ENCODE results near the gene TTC4.

The TTC4 gene

GRCh38 chr1:54754486-54755285 lies 39.0 kb downstream of the TTC4 start:
- H3K4me3 ChIP-seq (ENCODE audit: low read depth, low read length) = no peak overlapping the region
- peaks cover 10% of the 10 kb centered on the region for H3K36me3 ChIP-seq (ENCODE audit: control insufficient read depth, insufficient read depth, low read length)

GRCh38 chr1:54757833-54758232 lies 42.2 kb downstream of the TTC4 start:
- no peaks in the 10 kb centered on the region for H3K4me1 ChIP-seq (ENCODE audit: control insufficient read depth, insufficient read depth, low read length)
- no peaks in the 10 kb centered on the region for H3K27me3 ChIP-seq (ENCODE audit: control insufficient read depth, insufficient read depth, low read length)
- no peak overlapping the region for H3K4me3 ChIP-seq (ENCODE audit: low read depth, low read length)
- no peaks in the 10 kb centered on the region for H3K9me3 ChIP-seq (ENCODE audit: control insufficient read depth, insufficient read depth, low read length)
- H3K36me3 ChIP-seq (ENCODE audit: control insufficient read depth, insufficient read depth, low read length) = peaks cover 10% of the 10 kb centered on the region
- no peak overlapping the region for H3K9ac ChIP-seq (ENCODE audit: low read depth, low read length)

More at GRCh38 chr1:54754486-54755285, 39.0 kb downstream of the TTC4 start:
- Histone ChIP-seq H3K9ac (ENCODE audit: low read depth, low read length) (no peak overlapping the region), H3K27me3 (ENCODE audit: control insufficient read depth, insufficient read depth, low read length) (no peaks in the 10 kb centered on the region), H3K9me3 (ENCODE audit: control insufficient read depth, insufficient read depth, low read length) (no peaks in the 10 kb centered on the region), H3K4me1 (ENCODE audit: control insufficient read depth, insufficient read depth, low read length) (peaks cover 2% of the 10 kb centered on the region)

GRCh38 chr1:54758678-54759348 lies 43.2 kb downstream of the TTC4 start:
- no peaks in the 10 kb centered on the region for H3K9me3 ChIP-seq (ENCODE audit: control insufficient read depth, insufficient read depth, low read length)

GRCh38 chr1:54763816-54764132 lies 48.1 kb downstream of the TTC4 start:
- no peaks in the 10 kb centered on the region for H3K9me3 ChIP-seq (ENCODE audit: control insufficient read depth, insufficient read depth, low read length)

More at GRCh38 chr1:54758678-54759348, 43.2 kb downstream of the TTC4 start:
- Histone ChIP-seq H3K27me3 (ENCODE audit: control insufficient read depth, insufficient read depth, low read length) (no peaks in the 10 kb centered on the region), H3K36me3 (ENCODE audit: control insufficient read depth, insufficient read depth, low read length) (peaks cover 10% of the 10 kb centered on the region), H3K9ac (ENCODE audit: low read depth, low read length) (no peak overlapping the region), H3K4me3 (ENCODE audit: low read depth, low read length) (no peak overlapping the region), H3K4me1 (ENCODE audit: control insufficient read depth, insufficient read depth, low read length) (no peaks in the 10 kb centered on the region)

GRCh38 chr1:54764133-54764921 lies 48.7 kb downstream of the TTC4 start, which contains the start of gene PARS2:
Gene PARS2, minus strand, starts transcription at chr1:54764523. Its CDS starts 5,362 bp downstream, at chr1:54759161.
- Histone ChIP-seq H3K9ac (ENCODE audit: low read depth, low read length) (peak within 1 kb of the TSS; percentile 87), H3K9me3 (ENCODE audit: control insufficient read depth, insufficient read depth, low read length) (no peaks in the 10 kb centered on the region), H3K4me1 (ENCODE audit: control insufficient read depth, insufficient read depth, low read length) (no peaks in the 10 kb centered on the region), H3K36me3 (ENCODE audit: control insufficient read depth, insufficient read depth, low read length) (peaks cover 3% of the 10 kb centered on the region), H3K27me3 (ENCODE audit: control insufficient read depth, insufficient read depth, low read length) (no peaks in the 10 kb centered on the region), H3K4me3 (ENCODE audit: low read depth, low read length) (peak within 1 kb of the TSS; percentile 98)

More at GRCh38 chr1:54763816-54764132, 48.1 kb downstream of the TTC4 start:
- peak overlapping the region; percentile 87 for H3K9ac ChIP-seq (ENCODE audit: low read depth, low read length)
- no peaks in the 10 kb centered on the region for H3K4me1 ChIP-seq (ENCODE audit: control insufficient read depth, insufficient read depth, low read length)
- H3K27me3 ChIP-seq (ENCODE audit: control insufficient read depth, insufficient read depth, low read length) = no peaks in the 10 kb centered on the region
- peak overlapping the region; percentile 98 for H3K4me3 ChIP-seq (ENCODE audit: low read depth, low read length)
- H3K36me3 ChIP-seq (ENCODE audit: control insufficient read depth, insufficient read depth, low read length) = peaks cover 3% of the 10 kb centered on the region

- peaks cover 3% of the 10 kb centered on the region for H3K36me3 ChIP-seq (ENCODE audit: control insufficient read depth, insufficient read depth, low read length)
- no peak overlapping the region for H3K9ac ChIP-seq (ENCODE audit: low read depth, low read length)
- no peaks in the 10 kb centered on the region for H3K27me3 ChIP-seq (ENCODE audit: control insufficient read depth, insufficient read depth, low read length)
- H3K4me1 ChIP-seq (ENCODE audit: control insufficient read depth, insufficient read depth, low read length) = no peaks in the 10 kb centered on the region
- peak overlapping the region; percentile 41 for H3K4me3 ChIP-seq (ENCODE audit: low read depth, low read length)
- H3K9me3 ChIP-seq (ENCODE audit: control insufficient read depth, insufficient read depth, low read length) = no peaks in the 10 kb centered on the region
Measured at GRCh38 chr1:54764922-54765561, 49.4 kb downstream of the TTC4 start.

- H3K9me3 ChIP-seq (ENCODE audit: control insufficient read depth, insufficient read depth, low read length) = no peaks in the 10 kb centered on the region
Measured at GRCh38 chr1:54766726-54767125, 51.1 kb downstream of the TTC4 start.

GRCh38 chr1:54767526-54767925 lies 51.9 kb downstream of the TTC4 start:
- H3K9ac ChIP-seq (ENCODE audit: low read depth, low read length) = no peak overlapping the region
- no peaks in the 10 kb centered on the region for H3K9me3 ChIP-seq (ENCODE audit: control insufficient read depth, insufficient read depth, low read length)
- no peaks in the 10 kb centered on the region for H3K4me1 ChIP-seq (ENCODE audit: control insufficient read depth, insufficient read depth, low read length)
- no peaks in the 10 kb centered on the region for H3K27me3 ChIP-seq (ENCODE audit: control insufficient read depth, insufficient read depth, low read length)
- H3K4me3 ChIP-seq (ENCODE audit: low read depth, low read length) = no peak overlapping the region
- peaks cover 3% of the 10 kb centered on the region for H3K36me3 ChIP-seq (ENCODE audit: control insufficient read depth, insufficient read depth, low read length)

More at GRCh38 chr1:54766726-54767125, 51.1 kb downstream of the TTC4 start:
- Histone ChIP-seq H3K4me1 (ENCODE audit: control insufficient read depth, insufficient read depth, low read length) (no peaks in the 10 kb centered on the region), H3K4me3 (ENCODE audit: low read depth, low read length) (no peak overlapping the region), H3K27me3 (ENCODE audit: control insufficient read depth, insufficient read depth, low read length) (no peaks in the 10 kb centered on the region), H3K36me3 (ENCODE audit: control insufficient read depth, insufficient read depth, low read length) (peaks cover 3% of the 10 kb centered on the region), H3K9ac (ENCODE audit: low read depth, low read length) (no peak overlapping the region)

- H3K36me3 ChIP-seq (ENCODE audit: control insufficient read depth, insufficient read depth, low read length) = peaks cover 3% of the 10 kb centered on the region
- H3K9ac ChIP-seq (ENCODE audit: low read depth, low read length) = no peak overlapping the region
- no peaks in the 10 kb centered on the region for H3K27me3 ChIP-seq (ENCODE audit: control insufficient read depth, insufficient read depth, low read length)
- H3K4me1 ChIP-seq (ENCODE audit: control insufficient read depth, insufficient read depth, low read length) = no peaks in the 10 kb centered on the region
- no peak overlapping the region for H3K4me3 ChIP-seq (ENCODE audit: low read depth, low read length)
- H3K9me3 ChIP-seq (ENCODE audit: control insufficient read depth, insufficient read depth, low read length) = no peaks in the 10 kb centered on the region
Measured at GRCh38 chr1:54768093-54768492, 52.4 kb downstream of the TTC4 start.

- Histone ChIP-seq H3K4me1 (ENCODE audit: control insufficient read depth, insufficient read depth, low read length) (no peaks in the 10 kb centered on the region), H3K27me3 (ENCODE audit: control insufficient read depth, insufficient read depth, low read length) (peaks cover 6% of the 10 kb centered on the region), H3K4me3 (ENCODE audit: low read depth, low read length) (no peak overlapping the region), H3K9me3 (ENCODE audit: control insufficient read depth, insufficient read depth, low read length) (no peaks in the 10 kb centered on the region), H3K9ac (ENCODE audit: low read depth, low read length) (no peak overlapping the region), H3K36me3 (ENCODE audit: control insufficient read depth, insufficient read depth, low read length) (no peaks in the 10 kb centered on the region)
Measured at GRCh38 chr1:54772951-54773350, 57.3 kb downstream of the TTC4 start.

GRCh38 chr1:54774820-54775498 lies 59.3 kb downstream of the TTC4 start:
- Histone ChIP-seq H3K36me3 (ENCODE audit: control insufficient read depth, insufficient read depth, low read length) (no peaks in the 10 kb centered on the region), H3K9me3 (ENCODE audit: control insufficient read depth, insufficient read depth, low read length) (no peaks in the 10 kb centered on the region), H3K4me1 (ENCODE audit: control insufficient read depth, insufficient read depth, low read length) (no peaks in the 10 kb centered on the region), H3K4me3 (ENCODE audit: low read depth, low read length) (peak overlapping the region; percentile 23), H3K27me3 (ENCODE audit: control insufficient read depth, insufficient read depth, low read length) (peaks cover 11% of the 10 kb centered on the region), H3K9ac (ENCODE audit: low read depth, low read length) (no peak overlapping the region)

Measured in iPS-15b (cell line).